ENCODE measurements around the gene KCNAB1.
"Not testable (repeated sequence)": the region's sequence is repeated elsewhere in the genome, so short reads cannot be mapped to it uniquely, and the experiment has no call there.

The KCNAB1 gene

GRCh38 chr3:156120528-156121251 lies at the start of gene KCNAB1:
TSS of gene KCNAB1 (plus strand) at chr3:156120578.
- DNase-seq (ENCODE audit: low spot score) = no peak

GRCh38 chr3:156071031-156071430 lies 49.3 kb upstream of the KCNAB1 start:
- no peak for DNase-seq (ENCODE audit: low spot score)

- not testable (repeated sequence) for DNase-seq (ENCODE audit: low spot score)
These were observed 47.3 kb upstream of the KCNAB1 start for GRCh38 chr3:156072950-156073657.

- no peak for DNase-seq (ENCODE audit: low spot score)
These were observed 30.3 kb upstream of the KCNAB1 start for GRCh38 chr3:156090126-156090525.

GRCh38 chr3:156093964-156094363 lies 26.4 kb upstream of the KCNAB1 start:
- DNase-seq (ENCODE audit: low spot score) = no peak

GRCh38 chr3:156094391-156094790 lies 26.0 kb upstream of the KCNAB1 start:
- DNase-seq (ENCODE audit: low spot score) = no peak

GRCh38 chr3:156095652-156096051 lies 24.7 kb upstream of the KCNAB1 start:
- not testable (repeated sequence) for DNase-seq (ENCODE audit: low spot score)

- DNase-seq (ENCODE audit: low spot score) = no peak
These were observed 21.8 kb upstream of the KCNAB1 start for GRCh38 chr3:156098437-156099035.

- not testable (repeated sequence) for DNase-seq (ENCODE audit: low spot score)
These were observed 21.0 kb upstream of the KCNAB1 start for GRCh38 chr3:156099348-156099747.

GRCh38 chr3:156099984-156100383 lies 20.4 kb upstream of the KCNAB1 start:
- DNase-seq (ENCODE audit: low spot score) = not testable (repeated sequence)

GRCh38 chr3:156102267-156102931 lies 18.0 kb upstream of the KCNAB1 start:
- DNase-seq (ENCODE audit: low spot score) = no peak

- no peak for DNase-seq (ENCODE audit: low spot score)
These were observed 13.5 kb upstream of the KCNAB1 start for GRCh38 chr3:156106721-156107373.

GRCh38 chr3:156107504-156107903 lies 12.9 kb upstream of the KCNAB1 start:
- DNase-seq (ENCODE audit: low spot score) = no peak

- no peak for DNase-seq (ENCODE audit: low spot score)
These were observed 11.8 kb upstream of the KCNAB1 start for GRCh38 chr3:156108616-156109015.

- no peak for DNase-seq (ENCODE audit: low spot score)
These were observed 10.4 kb upstream of the KCNAB1 start for GRCh38 chr3:156109989-156110388.

GRCh38 chr3:156126467-156126866 lies 6.1 kb downstream of the KCNAB1 start:
- DNase-seq (ENCODE audit: low spot score) = no peak

- DNase-seq (ENCODE audit: low spot score) = no peak
These were observed 10.9 kb downstream of the KCNAB1 start for GRCh38 chr3:156131241-156131640.

GRCh38 chr3:156131799-156132198 lies 11.4 kb downstream of the KCNAB1 start:
- no peak for DNase-seq (ENCODE audit: low spot score)

GRCh38 chr3:156132313-156132712 lies 11.9 kb downstream of the KCNAB1 start:
- no peak for DNase-seq (ENCODE audit: low spot score)

- DNase-seq (ENCODE audit: low spot score) = no peak
These were observed 12.7 kb downstream of the KCNAB1 start for GRCh38 chr3:156133076-156133475.

GRCh38 chr3:156135921-156136638 lies 15.7 kb downstream of the KCNAB1 start:
- no peak for DNase-seq (ENCODE audit: low spot score)
